ENCODE measurements around the gene CDKN2AIP.

CDKN2AIP gene

GRCh38 chr4:183416879-183417755 lies 27.3 kb upstream of the CDKN2AIP start:
- no peaks in the 10 kb centered on the region for H3K9me2 ChIP-seq (replicated peaks; ENCODE audit: low read depth, low read length)
- no peak overlapping the region for H3K4me2 ChIP-seq (ENCODE audit: low read depth, low read length, poor library complexity, severe bottlenecking)
- H3K9ac ChIP-seq (ENCODE audit: low read depth, low read length, poor library complexity, severe bottlenecking) = no peak overlapping the region
- TF ChIP-seq EZH2phosphoT487 (IDR thresholded peaks at IDR 0.05; ENCODE audit: borderline replicate concordance) (no peak), CTCF (conservative IDR thresholded peaks at IDR 0.05; ENCODE audit: low read length) (no peak)
- no peak overlapping the region for H3K4me3 ChIP-seq (ENCODE audit: low read length, poor library complexity, severe bottlenecking)
- peak overlapping the region; percentile 11; the same call in 1 of the 2 replicates for H2AFZ ChIP-seq (ENCODE audit: low read length)
- H3K36me3 ChIP-seq (ENCODE audit: insufficient read depth, low read length) = no peaks in the 10 kb centered on the region
- no peaks in the 10 kb centered on the region for H3F3A ChIP-seq (ENCODE audit: low read depth)
- H4K20me1 ChIP-seq (ENCODE audit: insufficient read depth, low read length, poor library complexity, severe bottlenecking) = no peaks in the 10 kb centered on the region
- H3K4me1 ChIP-seq (ENCODE audit: insufficient read depth, low read length, poor library complexity, severe bottlenecking) = peaks cover 11% of the 10 kb centered on the region
- no peaks in the 10 kb centered on the region for H3K27me3 ChIP-seq (ENCODE audit: insufficient read depth, low read length, poor library complexity, severe bottlenecking)
- no peaks in the 10 kb centered on the region for H3K9me3 ChIP-seq (ENCODE audit: insufficient read depth, low read depth, low read length)
- no peaks in the 10 kb centered on the region for H3K79me2 ChIP-seq (ENCODE audit: insufficient read depth, low read length)

- Histone ChIP-seq H2AFZ (ENCODE audit: low read length) (no peak overlapping the region), H3K9me2 (replicated peaks; ENCODE audit: low read depth, low read length) (no peaks in the 10 kb centered on the region), H3K4me1 (ENCODE audit: insufficient read depth, low read length, poor library complexity, severe bottlenecking) (peaks cover 4% of the 10 kb centered on the region), H3K9me3 (ENCODE audit: insufficient read depth, low read depth, low read length) (no peaks in the 10 kb centered on the region), H3K4me3 (ENCODE audit: low read length, poor library complexity, severe bottlenecking) (no peak overlapping the region), H3K4me2 (ENCODE audit: low read depth, low read length, poor library complexity, severe bottlenecking) (no peak overlapping the region), H3K79me2 (ENCODE audit: insufficient read depth, low read length) (no peaks in the 10 kb centered on the region), H4K20me1 (ENCODE audit: insufficient read depth, low read length, poor library complexity, severe bottlenecking) (no peaks in the 10 kb centered on the region), H3K9ac (ENCODE audit: low read depth, low read length, poor library complexity, severe bottlenecking) (no peak overlapping the region), H3K27me3 (ENCODE audit: insufficient read depth, low read length, poor library complexity, severe bottlenecking) (no peaks in the 10 kb centered on the region), H3K36me3 (ENCODE audit: insufficient read depth, low read length) (no peaks in the 10 kb centered on the region), H3F3A (ENCODE audit: low read depth) (no peaks in the 10 kb centered on the region)
- TF ChIP-seq EZH2phosphoT487 (IDR thresholded peaks at IDR 0.05; ENCODE audit: borderline replicate concordance) (no peak), CTCF (conservative IDR thresholded peaks at IDR 0.05; ENCODE audit: low read length) (no peak)
Measured at GRCh38 chr4:183422962-183423631, 21.3 kb upstream of the CDKN2AIP start.

- Histone ChIP-seq H3K4me1 (ENCODE audit: insufficient read depth, low read length, poor library complexity, severe bottlenecking) (peaks cover 1% of the 10 kb centered on the region), H3K9me3 (ENCODE audit: insufficient read depth, low read depth, low read length) (no peaks in the 10 kb centered on the region), H4K20me1 (ENCODE audit: insufficient read depth, low read length, poor library complexity, severe bottlenecking) (no peaks in the 10 kb centered on the region), H3F3A (ENCODE audit: low read depth) (no peaks in the 10 kb centered on the region), H3K4me2 (ENCODE audit: low read depth, low read length, poor library complexity, severe bottlenecking) (no peak overlapping the region), H3K9me2 (replicated peaks; ENCODE audit: low read depth, low read length) (no peaks in the 10 kb centered on the region), H3K4me3 (ENCODE audit: low read length, poor library complexity, severe bottlenecking) (no peak overlapping the region), H3K9ac (ENCODE audit: low read depth, low read length, poor library complexity, severe bottlenecking) (no peak overlapping the region), H2AFZ (ENCODE audit: low read length) (no peak overlapping the region), H3K79me2 (ENCODE audit: insufficient read depth, low read length) (no peaks in the 10 kb centered on the region), H3K27me3 (ENCODE audit: insufficient read depth, low read length, poor library complexity, severe bottlenecking) (no peaks in the 10 kb centered on the region), H3K36me3 (ENCODE audit: insufficient read depth, low read length) (no peaks in the 10 kb centered on the region)
- TF ChIP-seq CTCF (conservative IDR thresholded peaks at IDR 0.05; ENCODE audit: low read length) (no peak), EZH2phosphoT487 (IDR thresholded peaks at IDR 0.05; ENCODE audit: borderline replicate concordance) (no peak)
Measured at GRCh38 chr4:183424109-183424744, 20.2 kb upstream of the CDKN2AIP start.

Data from Loucy (cell line).